Pancreas (tissue), 10 donors: ENCODE results near the gene OR2F1. TPM values are rescaled to one million over a fixed set of nuclear protein-coding genes. Genes with fewer than 3 reads are reported as not detected.

Experiments
- ATAC-seq, 4 donors: fragments of 200-7000 bp; cut with Tn5 transposase; one replicate each; pipeline versions ENCODE4 v1.8.0 to v1.9.1; 2020; ENCODE audit warnings: mild to moderate bottlenecking in 4 of 4, moderate library complexity in 4 of 4
- DNase-seq, 6 donors: peaks; one replicate each; pipeline ENCODE4 v3.0.0-alpha.2; 2020
- FAIRE-seq: peaks from 2 replicates; lab custom pipeline; 2012; peaks lifted over from hg19 to GRCh38; lab: Jason Lieb, UNC
- H3K27ac ChIP-seq, 4 donors: fragments of 200-600 bp; sonication (generic); 1 replicate in 3 of 4; 2 replicates in 1 of 4; pipeline versions ENCODE4 v1.5.0 to v1.8.0; 2020
- H3K27me3 ChIP-seq, 4 donors: fragments of 200-600 bp; one replicate each; pipeline ENCODE4 v1.8.0; 2021
- H3K36me3 ChIP-seq, 3 donors: fragments of 200-600 bp; sonication (generic) in 1 of 3; one replicate each; pipeline versions ENCODE4 v1.5.0 to v1.8.0; 2020 to 2021
- H3K4me1 ChIP-seq, 3 donors: fragments of 200-600 bp; one replicate each; pipeline ENCODE4 v1.8.0; 2021
- H3K4me3 ChIP-seq, 4 donors: fragments of 200-600 bp; sonication (generic) in 2 of 4; one replicate each; pipeline versions ENCODE4 v1.5.0 to v1.8.0; 2020 to 2021
- H3K9me3 ChIP-seq, 4 donors: fragments of 200-600 bp; one replicate each; pipeline ENCODE4 v1.8.0; 2021
- WGBS, 2 donors: extraction: QIAGEN DNeasy Blood & Tissue Kit; methylation state at CpG; one replicate each; pipeline ENCODE4 v1.1.7; 2013; 5-methylcytosine and 5-hydroxymethylcytosine counted together
- intact Hi-C, 3 donors: fragments of 100-400 bp; cut with DNase I; formaldehyde crosslinking; loops; one replicate each; pipeline versions ENCODE4 v1.11.1 to v1.14.2; 2022
- polyA plus RNA-seq, 2 donors: library from polyadenylated mRNA; stranded (reverse); fragments of 200-250 nt; gene quantifications; one replicate each; pipeline ENCODE4 v1.2.3, GENCODE V29; 2013
- total RNA-seq, 6 donors: library from RNA; stranded (reverse); fragmentation: NEBNext Ultra II Directional in 4 of 6; extraction: Animal tissue kit (Norgen Biotek cat#: 25700) in 4 of 6; gene quantifications; one replicate each; pipeline versions ENCODE4 v1.2.1 to v1.2.4, GENCODE V29; 2021 to 2023
- TF ChIP-seq, protein P1 (sequence below), 4 donors: fragments of 200-600 bp; sonication (generic) in 3 of 4; IDR thresholded peaks; one replicate each; pipeline versions ENCODE4 v1.5.0 to v1.8.0; 2021; ENCODE audit warnings: antibody characterized with exemption in 4 of 4
- donor health status: healthy with polysubstance abuse.
- donor health status: DM: no; HTN: no; CAD: no; lungs with moderate emphysema.
- donor health status: DM: no; HTN: no; CAD: no.
- donor health status: control.
- donor health status: control.
- donor health status: Bipolar disorder and iron deficiency.
- donor health status: DM: yes; HTN: yes; CAD: no.
- donor health status: DM: no; HTN: no; CAD: no.
- donor health status: DM: no; HTN: no; CAD: no.
- donor health status: DM: yes; HTN: yes; CAD: no.

The OR2F1 gene
- total RNA-seq (not detected), polyA plus RNA-seq (not detected)

GRCh38 chr7:143954544-143954943, at the start of gene OR2F1:
Gene OR2F1 (plus strand): TSS chr7:143954844. CDS start chr7:143959971, 5,127 bp downstream.
- Histone ChIP-seq H3K27me3 (no peaks in the 10 kb centered on the region), H3K36me3 (no peaks in the 10 kb centered on the region), H3K9me3 (no peaks in the 10 kb centered on the region), H3K4me1 (no peaks in the 10 kb centered on the region), H3K4me3 (no peak within 1 kb of the TSS), H3K27ac (no peak within 1 kb of the TSS)
- ATAC-seq = no peak
- no peak for FAIRE-seq
- no peak for DNase-seq
- WGBS, 2 donors = 69 to 79% methylated on average over 3 of the region's 3 CpGs
- intact Hi-C loops = no loop called here
- TF ChIP-seq, protein P1, sequence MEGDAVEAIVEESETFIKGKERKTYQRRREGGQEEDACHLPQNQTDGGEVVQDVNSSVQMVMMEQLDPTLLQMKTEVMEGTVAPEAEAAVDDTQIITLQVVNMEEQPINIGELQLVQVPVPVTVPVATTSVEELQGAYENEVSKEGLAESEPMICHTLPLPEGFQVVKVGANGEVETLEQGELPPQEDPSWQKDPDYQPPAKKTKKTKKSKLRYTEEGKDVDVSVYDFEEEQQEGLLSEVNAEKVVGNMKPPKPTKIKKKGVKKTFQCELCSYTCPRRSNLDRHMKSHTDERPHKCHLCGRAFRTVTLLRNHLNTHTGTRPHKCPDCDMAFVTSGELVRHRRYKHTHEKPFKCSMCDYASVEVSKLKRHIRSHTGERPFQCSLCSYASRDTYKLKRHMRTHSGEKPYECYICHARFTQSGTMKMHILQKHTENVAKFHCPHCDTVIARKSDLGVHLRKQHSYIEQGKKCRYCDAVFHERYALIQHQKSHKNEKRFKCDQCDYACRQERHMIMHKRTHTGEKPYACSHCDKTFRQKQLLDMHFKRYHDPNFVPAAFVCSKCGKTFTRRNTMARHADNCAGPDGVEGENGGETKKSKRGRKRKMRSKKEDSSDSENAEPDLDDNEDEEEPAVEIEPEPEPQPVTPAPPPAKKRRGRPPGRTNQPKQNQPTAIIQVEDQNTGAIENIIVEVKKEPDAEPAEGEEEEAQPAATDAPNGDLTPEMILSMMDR (IDR thresholded peaks at IDR 0.05) = no peak

GRCh38 chr7:143905509-143905908, 49.1 kb upstream of the OR2F1 start:
- intact Hi-C loops = no loop called here
- Histone ChIP-seq H3K4me3 (no peak overlapping the region), H3K4me1 (peaks cover 3 to 4% (median 4%) of the 10 kb centered on the region in 3 donors), H3K27me3 (no peaks in the 10 kb centered on the region), H3K9me3 (no peaks in the 10 kb centered on the region), H3K36me3 (no peaks in the 10 kb centered on the region), H3K27ac (peak overlapping the region in 2 of 4 donors; percentile 9 to 39)
- ATAC-seq = no peak
- TF ChIP-seq, protein P1 (IDR thresholded peaks at IDR 0.05) = no peak
- FAIRE-seq = no peak
- WGBS, 2 donors = 91 to 94% methylated on average over 1 of the region's 1 CpG
- no peak for DNase-seq

DNA sequence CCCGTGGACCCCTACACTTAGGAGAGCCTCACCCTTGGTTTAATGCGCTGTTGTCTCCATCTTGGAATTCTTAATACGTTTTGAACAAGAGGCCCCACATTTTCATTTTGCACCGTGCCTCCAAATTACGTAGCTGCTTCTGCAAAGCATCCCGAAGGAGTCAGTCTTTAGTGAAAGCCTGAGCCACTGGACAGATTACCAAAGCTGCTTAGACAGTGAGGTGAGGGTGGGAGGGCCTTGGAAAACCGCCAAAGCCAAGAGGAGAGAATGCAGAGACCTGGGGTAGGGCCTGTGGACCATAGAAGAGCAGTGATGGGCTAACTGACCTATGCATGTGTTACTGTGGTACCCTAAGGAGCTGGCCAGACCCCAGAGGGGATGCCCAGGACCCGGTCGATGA, 48.5 kb upstream of the OR2F1 start:
- TF ChIP-seq, protein P1 (IDR thresholded peaks at IDR 0.05) = no peak
- H3K27me3 ChIP-seq = no peaks in the 10 kb centered on the region
- H3K36me3 ChIP-seq = no peaks in the 10 kb centered on the region
- H3K27ac ChIP-seq = no peak overlapping the region
- H3K4me3 ChIP-seq = no peak overlapping the region
- no peaks in the 10 kb centered on the region for H3K9me3 ChIP-seq
- DNase-seq (peak in 1 of 6 donors; percentile 16), FAIRE-seq (no peak), ATAC-seq (no peak)
- 88 to 95% methylated on average over 9 of the region's 9 CpGs for WGBS, 2 donors
- intact Hi-C loops = no loop called here
- H3K4me1 ChIP-seq = no peaks in the 10 kb centered on the region

DNA sequence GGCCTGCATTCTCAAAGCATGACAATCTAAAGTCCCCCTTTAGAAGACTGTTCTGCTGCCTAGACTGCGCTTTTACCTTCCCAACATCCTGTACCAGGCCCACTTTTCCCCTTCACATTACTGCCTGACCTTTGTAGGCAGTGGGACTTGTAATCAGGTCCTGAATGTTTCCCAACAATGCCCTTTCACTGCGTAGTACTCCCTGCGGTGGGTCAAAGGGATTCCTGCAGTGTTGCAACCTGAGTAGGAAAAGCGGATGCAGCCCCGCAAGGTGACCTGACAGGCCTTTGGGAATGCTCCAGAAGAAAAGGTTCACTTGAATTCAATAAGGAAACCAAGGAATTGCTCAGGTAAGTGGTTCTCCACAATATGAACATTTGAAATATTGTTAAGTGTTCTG, 47.7 kb upstream of the OR2F1 start:
- Histone ChIP-seq H3K27ac (no peak overlapping the region), H3K4me1 (no peaks in the 10 kb centered on the region), H3K36me3 (no peaks in the 10 kb centered on the region), H3K27me3 (no peaks in the 10 kb centered on the region), H3K9me3 (no peaks in the 10 kb centered on the region), H3K4me3 (no peak overlapping the region)
- TF ChIP-seq, protein P1 (IDR thresholded peaks at IDR 0.05) = no peak
- FAIRE-seq (no peak), ATAC-seq (no peak), DNase-seq (no peak)
- 96 to 97% methylated on average over 5 of the region's 5 CpGs for WGBS, 2 donors
- intact Hi-C loops = no loop called here

GRCh38 chr7:143908120-143908519, 46.5 kb upstream of the OR2F1 start:
- Histone ChIP-seq H3K4me3 (no peak overlapping the region), H3K27ac (no peak overlapping the region), H3K4me1 (no peaks in the 10 kb centered on the region), H3K27me3 (no peaks in the 10 kb centered on the region), H3K36me3 (no peaks in the 10 kb centered on the region), H3K9me3 (no peaks in the 10 kb centered on the region)
- TF ChIP-seq, protein P1 (IDR thresholded peaks at IDR 0.05) = no peak
- ATAC-seq (no peak), DNase-seq (no peak), FAIRE-seq (no peak)
- WGBS, 2 donors = 65 to 80% methylated on average over 5 of the region's 5 CpGs
- intact Hi-C loops = no loop called here
